ENCODE data around the gene GPR82. TPM values are rescaled to one million over a fixed set of nuclear protein-coding genes. Genes with fewer than 3 reads are reported as not detected.
A peak's percentile ranks its signal among the peaks of the same experiment; 100 is the strongest.
"Not testable (repeated sequence)": the region's sequence is repeated elsewhere in the genome, so short reads cannot be mapped to it uniquely, and the experiment has no call there.

The GPR82 gene, protein sequence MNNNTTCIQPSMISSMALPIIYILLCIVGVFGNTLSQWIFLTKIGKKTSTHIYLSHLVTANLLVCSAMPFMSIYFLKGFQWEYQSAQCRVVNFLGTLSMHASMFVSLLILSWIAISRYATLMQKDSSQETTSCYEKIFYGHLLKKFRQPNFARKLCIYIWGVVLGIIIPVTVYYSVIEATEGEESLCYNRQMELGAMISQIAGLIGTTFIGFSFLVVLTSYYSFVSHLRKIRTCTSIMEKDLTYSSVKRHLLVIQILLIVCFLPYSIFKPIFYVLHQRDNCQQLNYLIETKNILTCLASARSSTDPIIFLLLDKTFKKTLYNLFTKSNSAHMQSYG
- not detected for total RNA-seq

- H3K27ac Mint-ChIP-seq = no peak within 1 kb of the TSS
- no peak for ATAC-seq
- peaks cover 8% of the 10 kb centered on the region in 2 donors for H3K9me3 Mint-ChIP-seq
- no peak for DNase-seq (ENCODE audit: low spot score in 2 of 2)
- H3K36me3 Mint-ChIP-seq = peaks cover 15 to 27% of the 10 kb centered on the region in 2 donors
Observed at GRCh38 chrX:41723826-41724225, at the start of gene GPR82. Gene GPR82, plus strand, starts transcription at chrX:41724181. Its CDS starts 2,846 bp downstream, at chrX:41727027.

GRCh38 chrX:41676361-41676760 lies 47.6 kb upstream of the GPR82 start:
- Mint-ChIP-seq H3K36me3 (peaks cover 12 to 20% of the 10 kb centered on the region in 2 donors), H3K27ac (peak overlapping the region; percentile 9 to 22)
- not testable (repeated sequence) for DNase-seq (ENCODE audit: low spot score in 2 of 2); H3K9me3 Mint-ChIP-seq; ATAC-seq

DNA sequence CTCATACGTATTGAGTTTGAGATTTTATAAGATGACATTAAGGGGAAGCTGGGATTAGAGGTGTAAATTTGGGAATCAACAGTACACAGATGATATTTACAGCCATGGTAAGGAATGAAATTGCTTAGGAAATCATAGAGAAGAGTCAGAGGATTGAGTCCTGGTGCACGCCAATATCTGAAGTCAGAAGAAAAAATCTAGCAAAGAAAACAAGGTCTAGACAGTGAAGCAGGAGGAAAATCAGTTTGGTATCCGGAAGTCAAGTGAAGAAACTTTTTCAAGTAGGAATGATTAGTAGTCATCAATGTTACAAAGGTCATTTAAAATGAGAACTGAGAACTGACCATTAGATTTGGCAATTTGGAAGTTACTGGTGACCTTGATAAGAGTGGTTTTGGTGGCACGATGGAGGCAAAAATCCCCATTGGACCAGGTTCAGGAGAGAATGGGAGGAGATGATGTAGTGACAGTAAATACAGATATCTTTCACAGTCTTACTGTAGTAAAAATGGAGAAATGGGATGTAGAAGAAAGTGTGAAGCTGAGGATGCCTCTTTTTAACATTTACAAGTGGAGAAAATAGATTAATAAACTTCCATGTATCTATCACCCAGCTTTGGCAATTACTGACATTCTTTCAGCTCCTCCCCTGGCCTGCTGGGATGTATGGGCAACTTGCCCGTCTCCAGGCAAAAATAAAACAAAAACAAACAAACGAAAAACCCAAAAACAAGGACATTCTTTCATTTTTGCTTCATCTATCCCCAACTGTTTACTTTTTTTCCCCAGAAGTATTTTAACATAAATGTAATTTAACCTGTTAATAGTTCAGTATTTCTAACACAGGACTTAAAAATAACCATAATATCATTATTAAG lies 46.6 kb upstream of the GPR82 start:
- no peak overlapping the region for H3K27ac Mint-ChIP-seq
- ATAC-seq (no peak), DNase-seq (ENCODE audit: low spot score in 2 of 2) (no peak)
- H3K36me3 Mint-ChIP-seq = peaks cover 7 to 20% of the 10 kb centered on the region in 2 donors
- peaks cover 0 to 9% of the 10 kb centered on the region in 2 donors for H3K9me3 Mint-ChIP-seq

- Mint-ChIP-seq H3K27ac (no peak overlapping the region), H3K36me3 (peaks cover 0 to 4% of the 10 kb centered on the region in 2 donors), H3K9me3 (no peaks in the 10 kb centered on the region)
- ATAC-seq (no peak), DNase-seq (ENCODE audit: low spot score in 2 of 2) (no peak)
Observed at GRCh38 chrX:41684138-41684537, 39.8 kb upstream of the GPR82 start.

DNA sequence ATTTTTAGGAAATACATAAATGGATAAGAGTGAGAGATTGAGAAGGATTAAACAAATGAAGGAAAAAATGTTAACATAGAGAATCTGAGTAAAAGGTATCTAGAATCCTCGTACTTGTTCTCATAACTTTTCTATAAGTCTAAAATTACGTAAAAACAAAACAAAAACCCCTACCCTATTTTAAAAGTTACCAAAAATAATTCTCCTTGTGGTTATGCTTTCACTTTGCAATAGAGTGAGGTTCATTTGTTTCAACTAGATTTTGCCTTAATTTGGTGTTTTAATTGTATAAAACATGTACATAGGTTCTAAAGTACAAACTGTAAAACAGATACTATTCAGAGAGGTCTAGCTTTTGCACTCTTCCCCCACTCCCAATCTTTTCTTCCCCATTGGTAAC lies 39.0 kb upstream of the GPR82 start:
- H3K27ac Mint-ChIP-seq = no peak overlapping the region
- no peaks in the 10 kb centered on the region for H3K9me3 Mint-ChIP-seq
- no peak for DNase-seq (ENCODE audit: low spot score in 2 of 2)
- no peak for ATAC-seq
- H3K36me3 Mint-ChIP-seq = peaks cover 0 to 4% of the 10 kb centered on the region in 2 donors

DNA sequence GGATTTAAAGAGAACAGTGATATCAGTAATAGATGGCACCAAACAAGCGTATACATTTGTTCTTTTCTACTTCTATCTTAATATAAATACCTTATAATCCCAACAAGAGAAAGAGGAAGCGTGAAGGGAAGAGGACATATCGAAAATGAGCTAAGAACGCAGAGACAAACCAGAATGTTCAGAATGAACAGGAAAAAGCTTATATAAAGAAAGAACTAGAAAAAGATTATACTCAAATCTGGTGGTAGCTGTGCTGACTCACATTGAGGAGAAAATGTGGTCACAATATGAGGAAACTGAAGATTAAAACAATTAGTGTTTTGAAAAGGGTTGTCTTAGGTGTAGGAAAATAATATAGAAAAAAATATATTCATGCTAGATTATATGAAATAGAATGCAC lies 37.2 kb upstream of the GPR82 start:
- Mint-ChIP-seq H3K9me3 (no peaks in the 10 kb centered on the region), H3K36me3 (peaks cover 0 to 4% of the 10 kb centered on the region in 2 donors), H3K27ac (no peak overlapping the region)
- DNase-seq (ENCODE audit: low spot score in 2 of 2) = no peak
- ATAC-seq = peak in 1 of 2 donors; percentile 44

GRCh38 chrX:41688156-41688555 lies 35.8 kb upstream of the GPR82 start:
- Mint-ChIP-seq H3K9me3 (no peaks in the 10 kb centered on the region), H3K27ac (no peak overlapping the region), H3K36me3 (peaks cover 0 to 4% of the 10 kb centered on the region in 2 donors)
- no peak for DNase-seq (ENCODE audit: low spot score in 2 of 2)
- no peak for ATAC-seq

DNA sequence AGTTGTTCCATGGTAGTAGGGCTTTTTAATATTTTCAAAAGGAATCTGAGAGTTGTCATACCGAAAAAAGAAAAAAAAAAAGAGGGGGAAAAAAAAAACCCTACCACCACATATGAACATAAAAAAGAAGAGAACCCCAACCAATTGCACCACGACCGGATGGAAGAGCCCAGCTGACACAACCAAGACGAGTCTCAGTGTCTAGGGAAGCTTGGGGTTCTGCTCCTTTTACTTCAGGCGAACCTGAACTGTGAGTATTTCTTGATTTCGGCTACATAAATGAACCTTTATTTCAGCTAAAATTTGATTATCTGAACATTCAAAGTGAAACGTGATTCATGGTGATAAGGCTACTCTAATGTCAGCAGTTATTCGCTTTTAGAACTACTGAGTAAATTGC lies 35.1 kb upstream of the GPR82 start, which contains the start of gene GPR34:
Gene GPR34, plus strand, starts transcription at position 139 of the 400 bp plus-strand sequence. CDS start 6,661 bp downstream, outside the sequence.
- no peak for DNase-seq (ENCODE audit: low spot score in 2 of 2)
- Mint-ChIP-seq H3K9me3 (no peaks in the 10 kb centered on the region), H3K27ac (no peak within 1 kb of the TSS), H3K36me3 (peaks cover 0 to 4% of the 10 kb centered on the region in 2 donors)
- peak; percentile 82 to 83 for ATAC-seq

DNA sequence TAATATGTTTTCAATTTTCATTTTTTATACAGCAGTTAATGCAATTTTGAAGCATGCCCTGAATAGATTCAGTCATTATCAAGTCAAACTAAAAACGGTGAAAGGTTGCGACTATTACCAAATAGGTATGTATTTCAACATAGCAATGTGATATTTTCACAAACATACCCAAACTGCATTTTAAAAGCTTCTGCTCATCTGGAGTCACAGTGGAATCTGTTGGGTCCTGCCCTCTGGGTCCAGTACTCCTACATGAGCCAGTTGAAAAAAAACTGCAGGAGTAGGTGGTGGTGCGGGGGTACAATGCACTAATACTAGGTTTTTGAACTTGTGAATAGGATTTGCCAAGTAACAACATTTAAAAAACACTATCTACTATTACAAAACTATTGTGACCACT lies 34.3 kb upstream of the GPR82 start:
- DNase-seq (ENCODE audit: low spot score in 2 of 2) (no peak), ATAC-seq (no peak)
- no peak overlapping the region for H3K27ac Mint-ChIP-seq
- H3K9me3 Mint-ChIP-seq = no peaks in the 10 kb centered on the region
- peaks cover 0 to 4% of the 10 kb centered on the region in 2 donors for H3K36me3 Mint-ChIP-seq

DNA sequence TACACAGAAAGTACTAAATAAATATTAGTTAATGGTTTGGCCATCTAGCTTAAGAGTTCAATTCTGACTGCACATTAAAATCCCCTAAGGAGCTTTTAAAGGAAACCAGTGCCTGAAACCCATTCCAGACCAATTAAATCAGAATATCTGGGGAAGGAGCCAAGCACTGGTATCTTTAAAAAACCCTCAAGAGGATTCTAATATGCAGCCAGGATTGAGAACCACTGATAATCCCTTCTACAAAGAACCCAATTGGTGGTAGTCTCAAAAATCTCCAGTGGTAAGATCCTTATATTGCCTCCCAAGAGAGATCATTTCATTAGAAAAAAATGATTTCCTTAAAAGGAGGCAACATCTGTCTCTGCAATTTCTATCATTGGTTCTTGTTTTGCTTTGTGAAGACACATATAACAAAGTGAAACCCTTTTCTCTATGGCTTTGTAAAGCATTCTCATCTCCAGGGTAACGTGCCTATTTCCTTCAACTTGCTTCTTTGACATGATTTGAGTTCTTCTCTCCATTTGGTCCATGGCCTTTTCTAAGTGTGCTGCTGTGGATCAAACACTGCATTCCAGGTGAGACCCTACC lies 31.7 kb upstream of the GPR82 start:
- H3K27ac Mint-ChIP-seq = no peak overlapping the region
- H3K36me3 Mint-ChIP-seq = peaks cover 0 to 1% of the 10 kb centered on the region in 2 donors
- ATAC-seq = no peak

GRCh38 chrX:41693024-41693423 lies 31.0 kb upstream of the GPR82 start:
- Mint-ChIP-seq H3K9me3 (no peaks in the 10 kb centered on the region), H3K36me3 (no peaks in the 10 kb centered on the region), H3K27ac (no peak overlapping the region)
- ATAC-seq (peak in 1 of 2 donors; percentile 49), DNase-seq (ENCODE audit: low spot score in 2 of 2) (no peak)

More for the DNA sequence above, 31.7 kb upstream of the GPR82 start:
- no peaks in the 10 kb centered on the region for H3K9me3 Mint-ChIP-seq
- DNase-seq (ENCODE audit: low spot score in 2 of 2) = no peak

DNA sequence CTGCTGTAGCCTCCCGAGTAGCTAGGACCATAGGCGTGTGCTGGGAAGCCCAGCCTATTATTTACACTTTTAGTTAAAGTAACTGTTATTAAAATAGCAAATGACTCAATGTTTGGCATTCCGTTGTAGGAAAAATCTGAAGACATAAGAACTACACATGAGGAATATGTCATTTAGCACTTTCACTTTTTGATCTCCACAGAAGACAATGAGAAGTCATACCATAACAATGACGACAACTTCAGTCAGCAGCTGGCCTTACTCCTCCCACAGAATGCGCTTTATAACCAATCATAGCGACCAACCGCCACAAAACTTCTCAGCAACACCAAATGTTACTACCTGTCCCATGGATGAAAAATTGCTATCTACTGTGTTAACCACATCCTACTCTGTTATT lies 28.6 kb upstream of the GPR82 start:
- H3K36me3 Mint-ChIP-seq = no peaks in the 10 kb centered on the region
- H3K27ac Mint-ChIP-seq = no peak overlapping the region
- ATAC-seq (peak; percentile 24 to 46), DNase-seq (ENCODE audit: low spot score in 2 of 2) (no peak)
- no peaks in the 10 kb centered on the region for H3K9me3 Mint-ChIP-seq

DNA sequence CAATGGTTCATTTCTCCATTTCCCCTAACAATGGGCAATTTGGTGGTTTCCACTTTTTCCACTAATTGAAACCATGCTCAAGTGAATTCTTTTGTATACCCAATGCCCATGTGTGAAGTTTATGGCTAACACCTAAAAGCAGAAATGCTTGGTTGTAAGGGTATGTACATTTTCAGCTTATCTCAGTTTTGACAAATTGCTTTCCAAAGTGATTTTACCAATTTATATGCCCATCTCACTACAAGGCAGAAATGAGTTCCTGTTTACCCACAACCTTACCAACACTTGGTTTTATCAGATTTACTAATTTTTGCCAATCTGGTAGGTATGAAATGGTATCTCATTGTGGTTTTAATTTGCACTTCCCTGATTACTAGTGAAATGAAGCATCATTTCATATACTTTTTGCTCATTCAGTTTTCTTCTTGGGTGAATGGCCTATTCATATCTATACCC lies 20.4 kb upstream of the GPR82 start:
- H3K36me3 Mint-ChIP-seq = no peaks in the 10 kb centered on the region
- no peak overlapping the region for H3K27ac Mint-ChIP-seq
- DNase-seq (ENCODE audit: low spot score in 2 of 2) = no peak
- no peaks in the 10 kb centered on the region for H3K9me3 Mint-ChIP-seq
- peak in 1 of 2 donors; percentile 86 for ATAC-seq

GRCh38 chrX:41705042-41705441 lies 18.9 kb upstream of the GPR82 start:
- ATAC-seq (no peak), DNase-seq (ENCODE audit: low spot score in 2 of 2) (no peak)
- no peak overlapping the region for H3K27ac Mint-ChIP-seq
- no peaks in the 10 kb centered on the region for H3K9me3 Mint-ChIP-seq
- no peaks in the 10 kb centered on the region for H3K36me3 Mint-ChIP-seq

GRCh38 chrX:41705680-41706374 lies 18.2 kb upstream of the GPR82 start:
- DNase-seq (ENCODE audit: low spot score in 2 of 2) (no peak), ATAC-seq (no peak)
- Mint-ChIP-seq H3K36me3 (no peaks in the 10 kb centered on the region), H3K9me3 (no peaks in the 10 kb centered on the region), H3K27ac (no peak overlapping the region)

GRCh38 chrX:41707218-41707617 lies 16.8 kb upstream of the GPR82 start:
- Mint-ChIP-seq H3K36me3 (no peaks in the 10 kb centered on the region), H3K27ac (no peak overlapping the region), H3K9me3 (no peaks in the 10 kb centered on the region)
- ATAC-seq (no peak), DNase-seq (ENCODE audit: low spot score in 2 of 2) (no peak)
